Measurements from ENCODE around the gene CYP2D6.

The CYP2D6 gene

DNA sequence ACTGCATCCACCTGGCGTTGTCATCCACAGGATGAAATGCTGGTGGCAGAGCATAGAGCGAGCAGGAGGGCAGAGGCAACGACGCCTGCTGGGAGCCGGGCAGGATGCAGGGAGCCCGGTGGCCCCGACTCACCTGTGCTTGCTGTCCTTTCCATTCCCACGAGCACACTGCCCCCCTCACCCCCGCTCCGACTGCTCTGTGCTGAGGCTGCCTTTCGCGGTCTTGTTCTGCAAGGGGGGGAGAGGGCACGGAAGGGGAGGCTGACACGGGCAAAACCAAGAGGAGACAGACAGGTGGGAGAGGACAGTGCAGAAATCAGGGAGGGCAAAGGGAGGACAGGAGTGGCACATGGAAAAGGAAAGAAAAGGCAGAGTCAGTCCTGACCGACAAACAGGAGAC is 37.9 kb upstream of the CYP2D6 start:
- DNase-seq (ENCODE audit: low read depth, low spot score), result no peak
- no peak overlapping the region for H3K4me3 ChIP-seq (ENCODE audit: low read depth, low read length)
- in situ Hi-C loops (cut with HindIII; ENCODE audit: low sequenced_read_pairs), result no loop called here
- TF ChIP-seq, protein P1, sequence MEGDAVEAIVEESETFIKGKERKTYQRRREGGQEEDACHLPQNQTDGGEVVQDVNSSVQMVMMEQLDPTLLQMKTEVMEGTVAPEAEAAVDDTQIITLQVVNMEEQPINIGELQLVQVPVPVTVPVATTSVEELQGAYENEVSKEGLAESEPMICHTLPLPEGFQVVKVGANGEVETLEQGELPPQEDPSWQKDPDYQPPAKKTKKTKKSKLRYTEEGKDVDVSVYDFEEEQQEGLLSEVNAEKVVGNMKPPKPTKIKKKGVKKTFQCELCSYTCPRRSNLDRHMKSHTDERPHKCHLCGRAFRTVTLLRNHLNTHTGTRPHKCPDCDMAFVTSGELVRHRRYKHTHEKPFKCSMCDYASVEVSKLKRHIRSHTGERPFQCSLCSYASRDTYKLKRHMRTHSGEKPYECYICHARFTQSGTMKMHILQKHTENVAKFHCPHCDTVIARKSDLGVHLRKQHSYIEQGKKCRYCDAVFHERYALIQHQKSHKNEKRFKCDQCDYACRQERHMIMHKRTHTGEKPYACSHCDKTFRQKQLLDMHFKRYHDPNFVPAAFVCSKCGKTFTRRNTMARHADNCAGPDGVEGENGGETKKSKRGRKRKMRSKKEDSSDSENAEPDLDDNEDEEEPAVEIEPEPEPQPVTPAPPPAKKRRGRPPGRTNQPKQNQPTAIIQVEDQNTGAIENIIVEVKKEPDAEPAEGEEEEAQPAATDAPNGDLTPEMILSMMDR (IDR thresholded peaks at IDR 0.05; ENCODE audit: low read depth, low read length), result no peak

DNA sequence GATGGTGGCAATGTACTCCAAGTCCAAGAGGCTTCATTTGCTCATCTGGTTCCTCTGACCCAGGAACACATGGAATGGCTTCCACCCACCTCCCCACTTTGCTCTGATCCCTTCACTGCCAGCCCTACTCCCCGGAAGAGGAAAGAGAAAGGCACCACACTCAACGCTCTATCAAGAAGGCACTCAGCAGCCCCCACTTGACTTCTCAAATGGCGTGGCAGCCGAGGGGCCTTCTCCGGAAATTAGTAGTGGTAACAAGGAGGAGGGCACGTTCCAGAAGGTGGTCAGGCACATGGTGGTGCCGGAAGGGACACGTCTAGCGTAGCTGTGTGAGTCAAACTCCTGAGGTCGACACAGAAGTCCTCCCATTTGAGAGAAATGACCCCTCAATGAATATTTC is 36.5 kb upstream of the CYP2D6 start:
- in situ Hi-C loops (cut with HindIII; ENCODE audit: low sequenced_read_pairs), result no loop called here
- no peak for DNase-seq (ENCODE audit: low read depth, low spot score)
- TF ChIP-seq, protein P1 (IDR thresholded peaks at IDR 0.05; ENCODE audit: low read depth, low read length), result no peak
- no peak overlapping the region for H3K4me3 ChIP-seq (ENCODE audit: low read depth, low read length)

DNA sequence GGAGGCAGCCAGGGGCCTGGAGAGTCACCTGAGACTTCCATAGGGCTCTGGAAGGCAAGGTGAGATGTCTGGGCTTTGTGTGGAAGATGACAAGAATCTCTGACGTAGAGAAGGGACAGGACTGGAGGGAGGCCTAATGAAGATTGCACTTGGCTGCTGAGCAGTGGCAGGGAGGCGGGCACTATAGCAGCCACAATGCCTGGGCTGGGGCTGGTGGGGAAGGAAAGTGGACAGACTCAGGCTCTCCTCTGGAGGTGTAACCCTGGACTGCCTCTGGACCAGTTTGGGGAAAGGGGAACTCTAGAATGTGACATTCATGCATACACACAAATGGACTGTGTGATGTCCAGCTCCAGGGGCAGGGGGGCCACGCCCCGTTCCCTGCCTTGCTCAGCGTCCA is 34.3 kb upstream of the CYP2D6 start:
- TF ChIP-seq, protein P1 (IDR thresholded peaks at IDR 0.05; ENCODE audit: low read depth, low read length), result no peak

DNA sequence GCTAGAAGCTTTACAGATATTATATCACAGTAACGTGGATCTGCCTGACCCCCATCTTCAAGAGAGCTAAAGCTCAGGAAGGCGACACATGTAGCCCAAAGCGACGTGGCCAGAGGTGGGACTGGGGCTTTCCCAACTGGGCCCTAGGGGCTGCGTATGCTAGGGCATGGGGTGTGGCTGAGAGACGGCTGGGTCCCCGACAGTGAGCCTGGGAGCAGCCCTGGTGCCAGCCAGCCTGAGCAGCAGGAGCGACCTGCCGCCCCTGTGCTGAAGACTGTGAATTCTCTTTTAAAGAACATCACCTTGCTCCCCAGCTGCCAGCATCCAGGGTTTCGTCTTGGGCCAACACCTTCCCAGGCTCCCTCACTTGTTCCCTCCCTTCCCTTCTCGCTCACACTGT is 32.9 kb upstream of the CYP2D6 start:
- no peak for DNase-seq (ENCODE audit: low read depth, low spot score)
- in situ Hi-C loops (cut with HindIII; ENCODE audit: low sequenced_read_pairs), result no loop called here
- TF ChIP-seq, protein P1 (IDR thresholded peaks at IDR 0.05; ENCODE audit: low read depth, low read length), result no peak
- H3K4me3 ChIP-seq (ENCODE audit: low read depth, low read length), result no peak overlapping the region

More for the DNA sequence above, 34.3 kb upstream of the CYP2D6 start:
- DNase-seq (ENCODE audit: low read depth, low spot score), result no peak
- in situ Hi-C loops (cut with HindIII; ENCODE audit: low sequenced_read_pairs), result no loop called here
- H3K4me3 ChIP-seq (ENCODE audit: low read depth, low read length), result no peak overlapping the region

DNA sequence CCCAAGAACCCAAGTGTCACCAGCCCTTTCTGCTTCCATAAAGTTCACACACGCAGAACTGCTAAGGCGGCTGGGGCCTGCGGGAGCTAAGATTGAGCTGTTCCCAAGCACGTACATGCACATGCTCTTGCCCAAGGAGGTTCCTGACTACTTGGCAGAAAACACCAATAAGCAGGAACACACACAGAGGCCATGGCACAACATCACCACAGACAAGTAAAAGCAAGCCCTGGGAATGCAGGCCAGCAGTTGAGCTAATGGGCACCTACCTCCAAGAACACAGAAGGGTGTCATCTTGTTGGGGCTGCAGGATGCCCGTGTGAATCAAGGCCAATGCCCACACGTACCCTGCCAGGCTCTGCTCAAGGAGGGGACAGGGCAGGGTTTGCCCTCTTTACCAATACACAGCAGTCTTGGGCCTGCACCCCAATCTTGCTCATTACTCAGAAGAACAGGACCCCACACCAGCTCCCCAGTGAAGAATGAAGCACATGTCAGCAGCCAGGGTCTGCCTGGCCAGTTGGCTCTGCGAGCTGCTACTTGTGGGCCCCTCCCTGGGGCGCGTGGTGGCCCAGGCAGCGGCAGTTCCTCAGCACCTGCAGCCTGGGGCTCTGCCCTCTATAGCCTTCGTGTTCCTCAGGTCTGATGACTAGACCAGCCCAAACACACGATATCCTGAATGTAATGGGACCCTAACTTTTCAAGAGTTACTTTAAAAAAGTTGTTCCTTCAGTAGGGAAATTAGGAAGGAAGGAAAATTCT is 32.3 kb upstream of the CYP2D6 start:
- TF ChIP-seq, protein P1 (IDR thresholded peaks at IDR 0.05; ENCODE audit: low read depth, low read length), result no peak
- no peak for DNase-seq (ENCODE audit: low read depth, low spot score)
- H3K4me3 ChIP-seq (ENCODE audit: low read depth, low read length), result no peak overlapping the region
- in situ Hi-C loops (cut with HindIII; ENCODE audit: low sequenced_read_pairs), result no loop called here

DNA sequence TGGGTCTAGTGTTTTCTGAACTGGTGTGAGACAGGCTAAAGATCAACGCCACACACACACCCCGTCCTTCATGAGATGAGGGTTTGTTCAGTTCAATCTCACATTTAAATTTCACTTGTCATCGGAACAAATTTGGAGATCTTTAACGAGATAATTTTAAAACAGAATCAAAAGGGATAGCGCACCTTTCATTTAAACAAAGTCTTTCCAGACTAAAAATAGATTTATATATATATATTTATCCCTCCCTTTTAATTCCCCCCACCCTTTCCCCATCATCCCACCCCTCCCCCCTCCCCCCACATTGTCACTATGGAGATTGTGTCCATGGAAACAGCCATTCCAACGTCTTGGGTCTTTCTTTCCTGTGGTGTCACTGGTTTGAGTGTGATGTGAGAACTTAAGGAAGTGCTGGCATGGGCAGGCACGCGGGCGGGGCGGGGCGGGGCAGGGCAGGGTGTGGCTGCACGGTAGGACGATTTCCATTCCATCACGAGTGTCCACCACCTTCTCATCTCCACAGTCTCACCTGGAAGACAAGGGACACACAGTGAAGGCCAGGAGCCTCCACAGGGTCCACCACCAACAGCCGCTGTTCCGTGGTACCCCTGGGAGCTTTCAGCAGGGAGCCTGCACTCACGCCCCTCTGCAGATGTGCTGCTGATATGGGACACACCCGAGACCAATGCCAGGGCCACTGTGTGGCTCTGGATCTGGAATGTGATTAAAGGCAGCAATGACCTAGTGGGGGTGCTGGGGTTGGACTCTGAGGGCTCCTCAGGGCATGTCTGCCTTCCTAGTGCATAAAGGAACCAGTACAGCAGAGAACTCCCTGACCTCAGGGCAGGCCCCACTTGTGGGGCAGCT is 30.5 kb upstream of the CYP2D6 start:
- in situ Hi-C loops (cut with HindIII; ENCODE audit: low sequenced_read_pairs), result no loop called here
- no peak overlapping the region for H3K4me3 ChIP-seq (ENCODE audit: low read depth, low read length)
- TF ChIP-seq, protein P1 (IDR thresholded peaks at IDR 0.05; ENCODE audit: low read depth, low read length), result no peak
- DNase-seq (ENCODE audit: low read depth, low spot score), result no peak
